ENCODE measurements around the gene CERS3.
A peak's percentile ranks its signal among the peaks of the same experiment; 100 is the strongest.

The CERS3 gene

GRCh38 chr15:100373120-100373896, 155.4 kb downstream of the CERS3 start:
- Mint-ChIP-seq H3K4me1 (ENCODE audit: low read depth) (no peaks in the 10 kb centered on the region), H3K9me3 (peaks cover 9% of the 10 kb centered on the region), H3K27me3 (peaks cover 60% of the 10 kb centered on the region), H3K36me3 (ENCODE audit: low read depth) (no peaks in the 10 kb centered on the region), H3K4me3 (no peak overlapping the region), H3K27ac (no peak overlapping the region)
- intact Hi-C loops (cut with micrococcal nuclease) = no loop called here

DNA sequence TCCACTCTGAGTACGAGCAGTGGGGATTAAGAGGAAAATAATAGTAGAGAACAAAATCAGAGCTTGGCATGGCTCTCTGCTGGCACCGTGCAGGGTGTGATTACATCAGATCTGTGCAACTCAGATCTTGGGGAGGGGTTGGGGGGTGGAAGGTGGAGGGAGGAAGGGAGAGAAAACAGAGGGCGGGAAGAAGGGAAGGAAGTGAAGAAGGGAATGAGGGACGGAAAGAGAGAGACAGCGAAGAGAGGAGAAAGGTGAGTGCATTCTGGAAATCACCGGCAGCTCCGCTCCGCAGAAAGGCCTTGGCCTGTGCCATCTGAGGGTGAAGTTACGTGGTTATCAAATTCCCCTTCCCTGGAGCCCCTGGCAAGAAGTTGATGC, 156.0 kb downstream of the CERS3 start:
- intact Hi-C loops (cut with micrococcal nuclease) = no loop called here
- H3K4me1 Mint-ChIP-seq (ENCODE audit: low read depth) = no peaks in the 10 kb centered on the region
- H3K27ac Mint-ChIP-seq = no peak overlapping the region
- peaks cover 57% of the 10 kb centered on the region for H3K27me3 Mint-ChIP-seq
- peaks cover 9% of the 10 kb centered on the region for H3K9me3 Mint-ChIP-seq
- H3K36me3 Mint-ChIP-seq (ENCODE audit: low read depth) = no peaks in the 10 kb centered on the region
- no peak overlapping the region for H3K4me3 Mint-ChIP-seq

GRCh38 chr15:100355342-100355741, 173.4 kb downstream of the CERS3 start:
- no peak overlapping the region for H3K4me3 Mint-ChIP-seq
- intact Hi-C loops (cut with micrococcal nuclease) = no loop called here
- H3K27me3 Mint-ChIP-seq = peaks cover 43% of the 10 kb centered on the region

DNA sequence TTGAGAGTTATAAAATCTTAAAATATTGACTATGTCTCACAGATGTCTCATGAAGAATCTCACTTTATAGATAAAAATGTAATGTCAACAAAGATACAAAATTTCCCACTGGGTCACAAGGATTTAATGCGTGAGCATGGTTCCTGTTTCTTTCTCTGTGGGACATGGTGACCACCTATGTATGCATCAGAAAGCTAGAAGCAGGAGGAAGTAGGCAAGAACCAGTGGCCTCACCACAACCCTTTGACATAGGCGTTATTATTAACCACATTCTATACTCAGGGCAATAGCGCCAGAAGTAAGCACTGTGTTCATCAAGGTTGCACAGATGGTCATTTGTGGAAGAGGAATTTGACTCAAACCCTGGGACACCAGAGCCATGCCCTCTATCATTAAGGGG, 175.3 kb downstream of the CERS3 start:
- Mint-ChIP-seq H3K36me3 (ENCODE audit: low read depth) (peaks cover 5% of the 10 kb centered on the region), H3K9me3 (peaks cover 10% of the 10 kb centered on the region), H3K4me1 (ENCODE audit: low read depth) (peaks cover 10% of the 10 kb centered on the region), H3K27me3 (peaks cover 31% of the 10 kb centered on the region), H3K27ac (no peak overlapping the region), H3K4me3 (no peak overlapping the region)
- intact Hi-C loops (cut with micrococcal nuclease) = no loop called here

More at GRCh38 chr15:100355342-100355741, 173.4 kb downstream of the CERS3 start:
- Mint-ChIP-seq H3K36me3 (ENCODE audit: low read depth) (no peaks in the 10 kb centered on the region), H3K9me3 (peaks cover 15% of the 10 kb centered on the region), H3K27ac (peak overlapping the region; percentile 12), H3K4me1 (ENCODE audit: low read depth) (peaks cover 5% of the 10 kb centered on the region)

GRCh38 chr15:100350434-100351226, 178.1 kb downstream of the CERS3 start:
- H3K9me3 Mint-ChIP-seq = peaks cover 9% of the 10 kb centered on the region
- intact Hi-C loops (cut with micrococcal nuclease) = loop anchor here (1.0 to 2.0 kb wide), 4 partner anchors 8 to 252 kb away; partner anchors contain the start of genes ASB7 and LINS1
- peaks cover 18% of the 10 kb centered on the region for H3K4me1 Mint-ChIP-seq (ENCODE audit: low read depth)
- H3K27ac Mint-ChIP-seq = peak overlapping the region; percentile 91
- H3K27me3 Mint-ChIP-seq = peaks cover 19% of the 10 kb centered on the region
- peak overlapping the region; percentile 88 for H3K4me3 Mint-ChIP-seq
- H3K36me3 Mint-ChIP-seq (ENCODE audit: low read depth) = peaks cover 5% of the 10 kb centered on the region

All from dendritic cell treated with granulocyte-macrophage colony-stimulating factor and Interleukin-4, amounts not matched to agents 40 ng/mL and 50 ng/mL, for 4 days (primary cell).